Loucy (cell line): ENCODE results near the gene COPS3.

Experiments
- EZH2phosphoT487 ChIP-seq: fragments of 200-600 bp; IDR thresholded peaks from 2 replicates; pipeline ENCODE4 v1.6.1; 2018; ENCODE audit warnings: antibody characterized with exemption, mild to moderate bottlenecking, moderate library complexity, borderline replicate concordance
- TF ChIP-seq, protein P1 (sequence below): fragments of 200-600 bp; sonication (generic); conservative IDR thresholded peaks from 2 replicates; pipeline ENCODE4 v1.5.1; 2014; ENCODE audit warnings: mild to moderate bottlenecking, antibody characterized with exemption, low read length

DNA sequence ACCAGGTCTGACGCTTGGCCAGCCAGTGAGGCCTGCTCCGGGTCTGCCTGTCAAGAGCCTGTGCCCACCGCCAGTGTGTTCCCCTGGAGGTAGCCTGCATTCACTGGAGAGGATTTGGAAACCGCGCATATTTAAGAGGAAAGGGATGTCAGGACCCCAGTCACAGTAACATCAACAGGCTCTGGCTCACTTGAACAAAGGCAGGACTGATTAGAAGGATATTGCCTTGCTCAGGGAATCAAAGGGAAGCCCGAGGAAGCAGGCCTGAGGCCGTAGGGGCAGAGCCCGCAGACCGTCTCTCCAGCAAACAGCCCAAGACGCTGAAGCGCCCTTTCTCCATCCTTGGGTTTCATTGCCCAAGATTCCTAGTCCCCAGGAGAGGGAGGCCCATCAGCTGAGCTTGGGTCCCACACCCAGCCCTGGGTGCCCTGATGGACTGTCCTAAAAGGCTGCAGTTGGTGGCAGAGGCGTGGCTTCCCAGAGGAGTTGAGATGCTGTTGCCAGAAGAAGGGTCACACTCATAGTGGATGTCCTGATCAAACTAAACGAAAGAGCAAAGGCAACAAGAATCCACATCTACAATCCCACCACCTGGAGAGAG is 45.3 kb upstream of the COPS3 start:
- TF ChIP-seq, protein P1, sequence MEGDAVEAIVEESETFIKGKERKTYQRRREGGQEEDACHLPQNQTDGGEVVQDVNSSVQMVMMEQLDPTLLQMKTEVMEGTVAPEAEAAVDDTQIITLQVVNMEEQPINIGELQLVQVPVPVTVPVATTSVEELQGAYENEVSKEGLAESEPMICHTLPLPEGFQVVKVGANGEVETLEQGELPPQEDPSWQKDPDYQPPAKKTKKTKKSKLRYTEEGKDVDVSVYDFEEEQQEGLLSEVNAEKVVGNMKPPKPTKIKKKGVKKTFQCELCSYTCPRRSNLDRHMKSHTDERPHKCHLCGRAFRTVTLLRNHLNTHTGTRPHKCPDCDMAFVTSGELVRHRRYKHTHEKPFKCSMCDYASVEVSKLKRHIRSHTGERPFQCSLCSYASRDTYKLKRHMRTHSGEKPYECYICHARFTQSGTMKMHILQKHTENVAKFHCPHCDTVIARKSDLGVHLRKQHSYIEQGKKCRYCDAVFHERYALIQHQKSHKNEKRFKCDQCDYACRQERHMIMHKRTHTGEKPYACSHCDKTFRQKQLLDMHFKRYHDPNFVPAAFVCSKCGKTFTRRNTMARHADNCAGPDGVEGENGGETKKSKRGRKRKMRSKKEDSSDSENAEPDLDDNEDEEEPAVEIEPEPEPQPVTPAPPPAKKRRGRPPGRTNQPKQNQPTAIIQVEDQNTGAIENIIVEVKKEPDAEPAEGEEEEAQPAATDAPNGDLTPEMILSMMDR = no peak
- TF ChIP-seq EZH2phosphoT487 = no peak
